GM23248 (cell line): ENCODE data around the gene BICDL2. TPM values are rescaled to one million over a fixed set of nuclear protein-coding genes. Genes with fewer than 3 reads are reported as not detected.

Experiments used
- DNase-seq: peaks from one replicate; pipeline ENCODE4 v3.0.0-alpha.2; 2015
- H2AFZ ChIP-seq: fragments of 200-600 bp; sonication (generic); 2 replicates; pipeline ENCODE4 v1.6.1; 2016; ENCODE audit warnings: antibody characterized with exemption
- H3F3A ChIP-seq: fragments of 200-600 bp; sonication (generic); 2 replicates; pipeline ENCODE4 v1.6.1; 2016; ENCODE audit warnings: mild to moderate bottlenecking, antibody characterized with exemption, mixed run types; ENCODE audit not compliant: insufficient read depth
- H3K27ac ChIP-seq: fragments of 200-600 bp; sonication (generic); 2 replicates; pipeline ENCODE4 v1.5.1; 2016; ENCODE audit warnings: mild to moderate bottlenecking
- H3K27me3 ChIP-seq: fragments of 200-600 bp; sonication (generic); replicated peaks from 2 replicates; pipeline ENCODE4 v1.6.1; 2016; ENCODE audit warnings: mild to moderate bottlenecking; ENCODE audit not compliant: insufficient read depth
- H3K36me3 ChIP-seq: fragments of 200-600 bp; sonication (generic); 2 replicates; pipeline ENCODE4 v1.6.1; 2016; ENCODE audit warnings: low read depth, mild to moderate bottlenecking
- H3K4me1 ChIP-seq: fragments of 200-600 bp; sonication (generic); 2 replicates; pipeline ENCODE4 v1.6.1; 2016; ENCODE audit warnings: mild to moderate bottlenecking; ENCODE audit not compliant: insufficient read depth
- H3K4me2 ChIP-seq: fragments of 200-600 bp; sonication (generic); one replicate; pipeline ENCODE4 v1.6.1; 2016; ENCODE audit warnings: mild to moderate bottlenecking; ENCODE audit not compliant: unreplicated experiment
- H3K4me3 ChIP-seq: fragments of 200-600 bp; sonication (generic); 2 replicates; pipeline ENCODE4 v1.5.1; 2016; ENCODE audit warnings: mild to moderate bottlenecking
- H3K79me2 ChIP-seq: fragments of 200-600 bp; sonication (generic); 2 replicates; pipeline ENCODE4 v1.6.1; 2016; ENCODE audit warnings: mild to moderate bottlenecking; ENCODE audit not compliant: insufficient read depth
- H3K9ac ChIP-seq: fragments of 200-600 bp; sonication (generic); 2 replicates; pipeline ENCODE4 v1.6.1; 2016; ENCODE audit warnings: mild to moderate bottlenecking
- H3K9me2 ChIP-seq: fragments of 200-600 bp; sonication (generic); 2 replicates; pipeline ENCODE4 v1.6.1; 2016; ENCODE audit warnings: mixed run types, mild to moderate bottlenecking, moderate library complexity; ENCODE audit not compliant: insufficient read depth
- H3K9me3 ChIP-seq: fragments of 200-600 bp; sonication (generic); one replicate; pipeline ENCODE4 v1.6.1; 2017; ENCODE audit warnings: low read depth
- H4K20me1 ChIP-seq: fragments of 200-600 bp; sonication (generic); 2 replicates; pipeline ENCODE4 v1.6.0; 2016; ENCODE audit not compliant: insufficient read depth
- EZH2 ChIP-seq: fragments of 200-600 bp; sonication (generic); IDR thresholded peaks from 2 replicates; pipeline ENCODE4 v1.6.1; 2018; ENCODE audit warnings: antibody characterized with exemption, mild to moderate bottlenecking; ENCODE audit not compliant: insufficient read depth, poor library complexity, severe bottlenecking
- EZH2phosphoT487 ChIP-seq: fragments of 200-600 bp; sonication (generic); IDR thresholded peaks from 2 replicates; pipeline ENCODE4 v1.6.1; 2018; ENCODE audit warnings: antibody characterized with exemption, moderate library complexity, mild to moderate bottlenecking, low read depth; ENCODE audit not compliant: insufficient read depth
- WGBS, 2 experiments: methylation state at CpG; one replicate each; pipeline ENCODE4 v1.1.6; 2015 to 2017; ENCODE audit warnings: low lambda C conversion rate in 2 of 2, low coverage in 1 of 2; ENCODE audit errors: missing lambda C conversion rate in 2 of 2; 5-methylcytosine and 5-hydroxymethylcytosine counted together
- in situ Hi-C: fragments of 300-500 bp; cut with MboI; formaldehyde crosslinking; loops from 2 replicates; pipeline ENCODE4 v1.15.0; 2020
- polyA plus RNA-seq: library from polyadenylated mRNA; unstranded; fragments of >200 nt; fragmentation: Nextera tagmentation; extraction: Ambion mirVana; gene quantifications from 2 replicates; pipeline ENCODE4 v1.2.1, GENCODE V29; 2016
- total RNA-seq: library from RNA; depleted of rRNA; stranded (reverse); fragments of >200 nt; shearing (Covaris generic); gene quantifications from 2 replicates; pipeline ENCODE4 v1.2.3, GENCODE V29; 2014

The BICDL2 gene
- total and polyA plus RNA-seq, 2 experiments from 2014 or later: 0.11 to 0.63 TPM

DNA sequence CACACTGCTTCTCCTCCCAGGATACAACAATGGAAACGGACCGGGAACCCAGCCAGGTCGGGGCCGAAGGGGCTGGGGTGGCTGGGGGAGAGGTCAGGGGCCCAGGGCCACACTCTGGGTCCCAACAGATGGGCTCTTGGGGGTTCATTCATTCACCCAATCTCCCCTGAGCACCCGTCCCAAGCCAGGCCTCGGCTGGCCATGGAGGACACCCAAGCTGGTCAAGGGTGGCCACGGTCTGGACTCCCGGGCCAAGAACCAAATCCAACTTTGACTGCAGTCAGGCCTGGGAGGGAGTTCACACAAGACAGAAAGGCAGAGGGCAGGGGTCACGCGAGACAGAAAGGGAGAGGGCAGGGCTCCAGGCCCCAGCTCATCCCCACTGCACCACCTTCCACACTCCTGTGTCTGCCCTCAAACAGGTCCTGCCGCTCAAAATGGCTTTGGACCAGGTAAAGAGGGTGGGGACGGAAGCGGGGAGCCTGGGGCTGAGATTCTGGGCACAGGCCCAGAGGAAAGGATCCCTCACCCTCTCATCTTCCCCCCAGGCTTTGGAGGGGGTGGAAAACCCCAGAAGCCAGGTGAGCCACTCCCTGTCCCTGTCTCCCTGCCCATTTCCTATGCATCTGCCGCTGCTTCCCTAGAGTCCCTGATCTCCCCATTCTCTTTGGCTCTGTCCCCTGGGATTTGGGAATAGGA is 44.2 kb downstream of the BICDL2 start:
- in situ Hi-C loops: no loop called here
- H3K4me2 ChIP-seq: no peak overlapping the region
- no peaks in the 10 kb centered on the region for H4K20me1 ChIP-seq
- H3K9me3 ChIP-seq: no peaks in the 10 kb centered on the region
- H3F3A ChIP-seq: no peaks in the 10 kb centered on the region
- no peak for DNase-seq
- no peak overlapping the region for H3K27ac ChIP-seq
- TF ChIP-seq EZH2: no peak
- WGBS, 2 experiments: 83% methylated on average over 14 of the region's 14 CpGs
- no peaks in the 10 kb centered on the region; the same call in 1 of the 2 replicates for H3K27me3 ChIP-seq
- H3K4me3 ChIP-seq: no peak overlapping the region
- no peaks in the 10 kb centered on the region for H3K4me1 ChIP-seq
- H3K36me3 ChIP-seq: no peaks in the 10 kb centered on the region
- no peaks in the 10 kb centered on the region for H3K79me2 ChIP-seq
- H3K9ac ChIP-seq: no peak overlapping the region
- H3K9me2 ChIP-seq: no peaks in the 10 kb centered on the region
- H2AFZ ChIP-seq: no peak overlapping the region

DNA sequence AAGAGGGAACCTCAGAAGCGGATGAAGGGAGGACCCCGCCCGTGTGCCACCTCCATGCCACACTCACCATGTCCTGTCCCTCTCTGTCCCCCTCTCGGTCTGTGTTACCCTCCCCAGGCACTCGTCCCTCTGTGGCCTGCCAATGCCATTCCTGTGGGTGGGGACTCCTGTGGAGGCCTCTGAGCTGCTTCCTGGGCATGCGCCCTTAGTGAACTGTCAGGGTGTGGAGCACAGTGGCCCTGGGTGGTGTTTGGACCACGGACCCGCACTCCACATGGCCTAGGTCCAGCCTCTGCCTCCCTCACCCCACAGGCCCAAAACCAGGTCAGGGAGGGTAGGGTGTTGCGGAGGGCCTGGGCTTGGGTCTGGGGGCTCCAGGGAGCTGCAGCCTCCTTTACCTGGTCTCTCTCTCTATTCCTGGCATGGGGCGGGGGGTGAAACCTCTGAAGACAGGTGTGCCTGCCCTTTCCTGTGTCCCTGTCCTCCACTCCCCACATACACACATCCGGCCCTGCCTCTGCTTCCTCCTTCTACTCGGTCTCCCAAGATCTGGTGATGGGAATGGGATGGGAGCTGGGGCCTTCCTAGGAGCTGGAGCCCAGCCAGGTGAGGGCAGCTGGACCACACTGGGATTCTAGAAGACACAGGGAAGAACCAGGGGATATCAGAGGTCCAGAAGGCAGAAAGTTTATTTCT is 45.0 kb downstream of the BICDL2 start:
- 85 to 88% methylated on average over 12 of the region's 12 CpGs for WGBS, 2 experiments
- no peaks in the 10 kb centered on the region for H4K20me1 ChIP-seq
- TF ChIP-seq EZH2phosphoT487: no peak
- H3K27me3 ChIP-seq: no peaks in the 10 kb centered on the region; the same call in 1 of the 2 replicates
- H3K4me3 ChIP-seq: no peak overlapping the region
- H3K9ac ChIP-seq: no peak overlapping the region
- H3K27ac ChIP-seq: no peak overlapping the region
- H3K36me3 ChIP-seq: no peaks in the 10 kb centered on the region
- H3F3A ChIP-seq: no peaks in the 10 kb centered on the region
- H3K9me2 ChIP-seq: no peaks in the 10 kb centered on the region
- no peak for DNase-seq
- H3K9me3 ChIP-seq: no peaks in the 10 kb centered on the region
- no peak overlapping the region for H2AFZ ChIP-seq
- H3K4me2 ChIP-seq: no peak overlapping the region
- no peaks in the 10 kb centered on the region for H3K79me2 ChIP-seq
- no peaks in the 10 kb centered on the region for H3K4me1 ChIP-seq
- in situ Hi-C loops: no loop called here

DNA sequence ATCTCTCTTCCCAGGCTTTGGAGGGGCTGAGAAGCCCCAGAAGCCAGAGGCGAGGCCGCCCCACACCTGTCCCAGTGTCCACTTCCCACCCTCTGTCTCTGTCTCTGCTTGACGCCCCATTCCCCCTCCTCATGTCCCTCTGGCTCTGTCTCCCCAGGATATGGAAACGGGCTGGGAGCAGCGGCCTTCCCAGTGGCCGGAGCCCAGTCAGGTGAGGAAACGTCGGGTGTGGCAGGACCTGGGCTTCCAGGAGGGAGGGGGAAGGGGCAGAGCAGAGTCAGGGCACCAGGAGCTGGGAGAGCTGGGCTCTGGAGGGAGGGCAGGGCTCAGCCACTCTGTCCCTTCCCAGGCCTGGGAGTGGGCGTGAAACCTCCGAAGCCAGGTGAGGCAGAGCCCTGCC is 45.9 kb downstream of the BICDL2 start:
- Histone ChIP-seq H3K36me3 (no peaks in the 10 kb centered on the region), H3F3A (no peaks in the 10 kb centered on the region), H3K27ac (no peak overlapping the region), H3K4me2 (no peak overlapping the region), H2AFZ (no peak overlapping the region), H3K4me1 (no peaks in the 10 kb centered on the region), H3K9me2 (no peaks in the 10 kb centered on the region), H3K9me3 (no peaks in the 10 kb centered on the region), H3K27me3 (no peaks in the 10 kb centered on the region; the same call in 1 of the 2 replicates), H3K9ac (no peak overlapping the region), H4K20me1 (no peaks in the 10 kb centered on the region), H3K4me3 (no peak overlapping the region), H3K79me2 (no peaks in the 10 kb centered on the region)
- DNase-seq: no peak
- in situ Hi-C loops: no loop called here
- 67 to 77% methylated on average over 8 to 10 of the region's 10 CpGs for WGBS, 2 experiments
- TF ChIP-seq EZH2phosphoT487 (no peak), EZH2 (no peak)

DNA sequence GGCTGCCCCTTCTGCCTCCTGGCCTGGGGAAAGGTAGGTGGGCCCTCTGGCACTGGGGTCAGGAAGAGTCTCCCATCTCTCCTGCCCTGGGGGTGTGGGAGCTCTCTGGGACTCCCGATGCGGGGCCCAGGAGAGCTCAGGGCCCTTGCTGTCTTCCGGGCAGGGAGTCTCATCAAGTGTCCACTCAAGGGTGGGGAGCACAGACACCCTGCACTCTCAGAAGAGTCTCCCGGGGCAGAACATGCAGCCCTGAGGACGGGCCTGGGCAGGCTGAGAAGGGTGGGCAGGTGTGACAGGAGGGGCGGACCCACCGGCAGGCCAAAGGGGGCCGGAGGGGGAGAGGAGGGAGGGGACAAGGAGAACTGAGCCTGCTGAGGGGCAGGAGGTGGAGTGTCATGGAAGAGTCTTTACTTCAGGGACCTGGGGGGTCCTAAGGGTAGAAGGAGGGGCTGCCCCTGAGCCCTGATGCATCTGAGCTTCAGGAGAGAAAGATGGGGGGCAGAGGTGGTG is 48.1 kb downstream of the BICDL2 start:
- TF ChIP-seq EZH2 (no peak), EZH2phosphoT487 (no peak)
- Histone ChIP-seq H3K4me3 (no peak overlapping the region), H3K4me2 (no peak overlapping the region), H3K36me3 (no peaks in the 10 kb centered on the region), H3K79me2 (no peaks in the 10 kb centered on the region), H3K9me2 (no peaks in the 10 kb centered on the region), H2AFZ (no peak overlapping the region), H4K20me1 (no peaks in the 10 kb centered on the region), H3K27me3 (no peaks in the 10 kb centered on the region; the same call in 1 of the 2 replicates), H3F3A (no peaks in the 10 kb centered on the region), H3K9ac (no peak overlapping the region), H3K27ac (no peak overlapping the region), H3K9me3 (no peaks in the 10 kb centered on the region), H3K4me1 (no peaks in the 10 kb centered on the region)
- WGBS, 2 experiments: 49 to 54% methylated on average over 7 to 8 of the region's 8 CpGs
- no peak for DNase-seq
- in situ Hi-C loops: no loop called here
